AG09309 (cell line): Measurements from ENCODE around the gene B3GALNT2.
"Not testable (repeated sequence)": the region's sequence is repeated elsewhere in the genome, so short reads cannot be mapped to it uniquely, and the experiment has no call there.

Experiments
- DNase-seq: peaks from one replicate; pipeline ENCODE4 v3.0.0-alpha.2; 2010; ENCODE audit warnings: low read depth
- H3K4me3 ChIP-seq: 2 replicates; pipeline ENCODE4 v1.5.1; 2011; ENCODE audit warnings: mild to moderate bottlenecking, low read depth, low read length, moderate library complexity; ENCODE audit not compliant: control insufficient read depth
- CTCF ChIP-seq: IDR thresholded peaks from 2 replicates; pipeline ENCODE4 v1.5.1; 2011; ENCODE audit warnings: mild to moderate bottlenecking, low read depth, low read length, inconsistent platforms; ENCODE audit not compliant: insufficient read depth, control insufficient read depth; ENCODE audit errors: missing control alignments

The B3GALNT2 gene

GRCh38 chr1:235486321-235486720, 17.9 kb downstream of the B3GALNT2 start:
- no peak for DNase-seq
- H3K4me3 ChIP-seq, result no peak overlapping the region
- TF ChIP-seq CTCF, result no peak

GRCh38 chr1:235485558-235485957, 18.7 kb downstream of the B3GALNT2 start:
- H3K4me3 ChIP-seq, result no peak overlapping the region
- DNase-seq, result no peak
- no peak for TF ChIP-seq CTCF

GRCh38 chr1:235483090-235483489, 21.2 kb downstream of the B3GALNT2 start:
- no peak overlapping the region for H3K4me3 ChIP-seq
- no peak for DNase-seq
- no peak for TF ChIP-seq CTCF

- H3K4me3 ChIP-seq, result no peak overlapping the region
- DNase-seq, result no peak
- TF ChIP-seq CTCF, result no peak
These were observed 30.4 kb downstream of the B3GALNT2 start for GRCh38 chr1:235473806-235474205.

- no peak for DNase-seq
- TF ChIP-seq CTCF, result no peak
- no peak overlapping the region for H3K4me3 ChIP-seq
These were observed 33.4 kb downstream of the B3GALNT2 start for GRCh38 chr1:235470741-235471439.

GRCh38 chr1:235469897-235470296, 34.4 kb downstream of the B3GALNT2 start:
- DNase-seq, result not testable (repeated sequence)

GRCh38 chr1:235468970-235469369, 35.3 kb downstream of the B3GALNT2 start:
- no peak overlapping the region for H3K4me3 ChIP-seq
- DNase-seq, result no peak
- TF ChIP-seq CTCF, result no peak

More at GRCh38 chr1:235469897-235470296, 34.4 kb downstream of the B3GALNT2 start:
- not testable (repeated sequence) for H3K4me3 ChIP-seq
